ENCODE results near the gene PTPN1.
"Not testable (repeated sequence)": the region's sequence is repeated elsewhere in the genome, so short reads cannot be mapped to it uniquely, and the experiment has no call there.

The PTPN1 gene

GRCh38 chr20:50594591-50595432 is 84.6 kb downstream of the PTPN1 start:
- no peak for DNase-seq

- DNase-seq = no peak
These were observed 85.3 kb downstream of the PTPN1 start for GRCh38 chr20:50595433-50595895.

DNA sequence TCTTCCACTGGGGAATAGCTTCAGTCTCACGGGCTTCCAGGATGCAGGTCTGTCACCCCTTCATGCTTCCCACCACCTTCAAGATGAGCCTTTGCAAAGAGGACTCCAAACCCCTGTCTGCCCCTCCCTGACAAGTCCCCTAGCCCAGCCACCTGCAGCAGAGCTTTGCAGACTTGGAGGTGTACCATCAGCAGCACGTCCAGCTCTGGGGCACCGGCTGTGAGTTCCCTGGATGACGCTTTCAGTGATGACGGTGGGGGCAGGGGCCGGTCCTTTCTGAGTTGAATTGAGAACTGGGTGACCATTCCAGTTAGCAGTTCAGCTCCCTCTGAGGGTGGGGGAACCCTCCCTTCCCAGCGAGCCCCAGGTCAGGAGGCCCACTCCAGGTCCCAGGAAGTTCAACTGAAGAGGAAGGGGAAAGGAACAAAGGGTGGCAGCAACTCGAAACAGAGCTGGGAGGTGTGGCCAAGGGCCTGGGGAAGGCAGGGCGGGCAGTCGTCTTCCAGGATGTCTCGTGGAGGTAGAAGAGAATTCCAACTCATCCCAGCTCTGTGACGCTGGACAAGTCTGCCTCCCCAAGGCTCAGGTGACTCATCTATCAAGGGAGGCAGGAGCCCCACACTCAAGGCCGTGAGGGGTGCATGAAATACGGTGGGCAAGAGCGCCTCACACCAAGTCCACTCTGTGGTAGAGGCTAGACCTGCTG is 86.0 kb downstream of the PTPN1 start:
- no peak for DNase-seq

DNA sequence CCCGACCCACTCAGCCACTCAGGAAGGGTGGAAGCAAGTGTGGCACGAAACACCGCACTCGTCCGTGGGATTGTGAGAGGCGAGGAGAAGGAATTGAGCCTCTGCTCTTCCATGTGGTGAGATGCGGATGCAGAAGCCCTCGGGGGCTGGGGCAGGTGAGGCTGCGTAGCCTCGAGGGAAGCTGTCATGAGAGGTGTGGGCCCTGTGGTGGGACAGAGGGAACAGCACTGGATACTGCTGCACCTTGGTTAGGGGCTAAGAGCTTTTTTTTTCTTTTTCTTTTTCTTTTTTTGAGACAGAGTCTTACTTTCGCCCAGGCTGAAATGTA is 86.5 kb downstream of the PTPN1 start:
- DNase-seq = no peak

DNA sequence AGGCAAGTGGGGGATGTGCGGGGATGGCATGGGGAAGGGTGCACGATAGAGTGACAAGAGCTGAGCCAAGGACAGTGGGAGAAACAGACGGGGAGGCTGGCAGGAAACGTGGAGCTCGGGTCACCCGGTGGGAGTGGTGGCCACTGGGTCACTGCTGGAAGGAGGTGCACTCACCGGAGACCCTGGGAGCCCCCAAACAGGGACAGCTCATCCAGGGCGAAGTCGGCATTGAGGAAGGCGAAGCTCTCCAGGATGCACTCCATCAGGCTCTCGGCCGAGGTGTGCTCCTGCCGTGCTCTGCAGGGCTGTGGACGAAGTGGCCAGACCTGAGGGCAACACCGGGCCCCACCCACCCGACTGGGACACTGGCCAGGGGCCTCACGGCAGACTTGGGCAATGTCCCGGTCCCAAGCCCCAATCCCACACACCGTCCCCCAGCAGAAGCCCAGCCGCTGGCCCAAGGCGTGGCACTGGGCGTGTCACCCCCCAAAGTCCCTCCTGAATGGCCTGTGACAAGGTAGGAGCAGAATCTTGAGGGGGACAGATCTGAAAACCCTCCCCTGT is 87.3 kb downstream of the PTPN1 start:
- DNase-seq = no peak

DNA sequence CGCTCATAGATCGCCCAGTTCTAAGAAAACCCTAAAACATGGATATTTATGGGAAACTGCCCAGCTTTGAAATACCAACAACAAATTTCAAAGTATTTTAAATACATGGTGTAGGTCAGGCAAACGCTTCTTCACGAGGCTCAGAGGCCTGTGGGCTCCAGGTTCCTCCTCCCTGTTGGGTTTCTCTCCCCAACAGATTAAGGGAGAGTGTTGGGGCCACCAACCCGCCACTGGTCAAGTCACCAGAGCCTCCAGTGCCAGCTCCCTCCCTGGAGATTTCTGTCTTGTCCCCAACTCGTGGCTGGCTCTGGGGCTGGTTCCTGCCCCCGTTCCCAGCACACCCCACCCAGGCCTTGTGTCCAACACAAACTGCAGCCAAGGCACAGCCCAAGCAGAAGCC is 87.9 kb downstream of the PTPN1 start:
- no peak for DNase-seq

DNA sequence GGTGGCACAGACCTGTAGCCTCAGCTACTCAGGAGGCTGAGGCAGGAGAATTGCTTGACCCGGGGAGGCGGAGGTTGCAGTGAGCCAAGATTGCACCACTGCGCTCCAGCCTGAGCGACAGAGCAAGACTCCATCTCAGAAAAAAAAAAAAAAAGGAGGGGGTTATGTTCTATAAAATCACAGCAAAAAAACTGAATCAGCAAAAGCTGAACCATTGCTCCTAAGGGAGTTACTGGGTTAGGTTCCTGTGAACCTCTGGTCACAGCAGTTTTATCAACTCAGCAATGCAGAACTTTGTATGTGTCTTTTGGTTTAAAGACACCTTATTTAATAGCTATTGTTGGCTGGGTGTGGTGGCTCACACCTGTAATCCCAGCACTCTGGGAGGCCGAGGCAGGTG is 88.6 kb downstream of the PTPN1 start:
- not testable (repeated sequence) for DNase-seq

GRCh38 chr20:50600281-50600895 is 90.2 kb downstream of the PTPN1 start:
- DNase-seq = no peak

- DNase-seq = no peak
These were observed 91.6 kb downstream of the PTPN1 start for GRCh38 chr20:50601511-50602431.

GRCh38 chr20:50602432-50603088 is 92.4 kb downstream of the PTPN1 start:
- no peak for DNase-seq

DNA sequence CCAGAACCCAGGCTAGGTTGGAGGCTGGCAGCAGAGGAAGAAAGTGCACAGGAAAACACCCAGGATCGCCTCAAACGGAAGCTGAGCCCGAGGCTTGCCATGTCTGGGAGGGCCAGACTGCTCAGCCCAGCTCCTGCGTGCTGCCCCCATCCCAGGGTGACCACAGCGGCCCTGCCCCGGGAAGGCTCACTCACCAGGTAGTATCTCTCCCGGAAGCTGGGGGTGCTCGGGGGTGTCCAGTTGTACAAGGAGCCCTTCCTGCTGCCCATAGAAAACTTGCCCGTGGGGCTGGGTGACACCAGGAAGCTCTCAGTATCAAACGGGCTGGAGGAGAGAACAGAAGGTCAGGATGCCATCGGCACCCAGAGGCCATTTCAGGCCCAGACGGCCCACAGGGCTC is 94.3 kb downstream of the PTPN1 start:
- no peak for DNase-seq

GRCh38 chr20:50605136-50605535 is 95.0 kb downstream of the PTPN1 start:
- no peak for DNase-seq

DNA sequence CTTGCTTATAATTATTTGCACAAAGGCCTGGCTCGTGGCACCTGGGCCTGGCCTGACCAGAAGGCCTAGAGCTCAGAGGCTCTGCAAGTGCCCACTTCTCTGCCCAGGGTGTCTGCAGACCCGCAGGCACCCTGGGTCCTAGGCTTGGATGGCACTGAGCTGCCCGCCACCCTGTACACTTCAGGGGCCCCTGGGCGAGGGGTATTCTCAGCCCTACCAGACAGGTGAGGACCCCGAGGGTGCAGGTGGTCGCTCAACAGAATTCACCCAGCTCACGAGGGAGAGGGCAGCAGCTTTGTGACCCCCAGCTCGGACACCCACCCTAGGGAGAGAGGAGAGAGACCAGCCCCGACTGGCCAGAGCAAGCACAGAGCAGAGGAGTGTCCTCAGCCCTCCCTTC is 97.3 kb downstream of the PTPN1 start:
- DNase-seq = no peak

DNA sequence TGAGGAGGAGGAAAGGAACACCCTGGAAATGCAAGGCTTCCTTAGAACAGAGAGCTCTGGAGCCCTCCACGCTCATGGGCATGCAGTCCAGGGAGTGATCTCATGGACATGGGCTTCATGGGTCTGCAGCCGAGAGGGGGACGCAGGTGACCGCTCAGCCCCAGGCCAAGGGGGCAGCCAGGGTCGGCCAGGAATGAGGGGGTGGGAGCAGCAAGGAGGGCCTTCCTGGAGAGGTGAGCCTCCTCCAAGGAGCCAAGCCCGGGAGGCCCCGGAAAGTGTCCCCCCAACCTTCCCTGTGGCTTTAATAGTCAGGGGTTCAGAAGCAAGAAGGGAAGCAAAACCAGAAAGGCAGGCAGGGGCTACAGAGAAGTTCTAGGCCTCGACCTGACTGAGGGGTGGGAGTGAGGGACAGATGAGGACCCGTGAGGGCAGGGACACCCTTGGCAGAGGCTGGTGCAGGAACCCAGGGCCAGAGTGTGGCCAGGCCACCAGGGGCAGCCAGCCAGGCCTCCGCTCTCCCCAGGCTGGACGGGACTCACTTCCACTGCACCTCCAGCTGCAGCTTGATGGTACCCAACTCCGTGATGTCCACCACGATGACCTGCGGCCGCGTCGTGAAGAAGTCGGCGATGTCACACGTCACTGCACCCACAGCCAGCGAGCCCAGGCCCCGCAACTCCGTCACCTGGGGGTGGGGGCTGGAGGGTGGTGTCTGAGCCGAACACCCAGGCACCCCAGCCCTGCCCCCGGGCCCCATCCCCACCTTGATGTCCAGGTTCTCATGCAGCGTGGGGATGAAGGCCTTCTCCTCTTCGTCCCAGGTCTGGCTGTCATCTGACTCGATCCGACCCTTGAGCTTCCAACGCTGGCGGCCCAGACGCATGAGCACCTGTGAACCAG is 97.9 kb downstream of the PTPN1 start:
- DNase-seq = no peak

DNA sequence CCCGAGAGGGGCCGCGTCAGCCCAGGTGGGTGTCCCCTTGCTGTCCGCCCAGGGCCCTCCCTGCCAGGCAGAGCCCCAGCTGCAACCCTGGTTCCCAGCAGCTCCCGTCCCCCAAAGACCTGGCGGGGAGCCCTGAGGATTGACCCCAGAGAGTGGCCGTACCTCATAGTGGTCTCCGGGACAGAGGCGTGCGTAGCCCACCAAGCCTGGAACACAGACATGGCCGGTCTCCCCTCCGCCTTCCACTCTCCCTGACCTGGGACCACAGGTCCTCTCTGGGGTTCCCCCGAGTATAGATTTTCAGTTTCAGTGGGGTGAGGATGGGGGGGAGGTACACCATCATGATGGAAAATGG is 98.5 kb downstream of the PTPN1 start:
- DNase-seq = no peak

DNA sequence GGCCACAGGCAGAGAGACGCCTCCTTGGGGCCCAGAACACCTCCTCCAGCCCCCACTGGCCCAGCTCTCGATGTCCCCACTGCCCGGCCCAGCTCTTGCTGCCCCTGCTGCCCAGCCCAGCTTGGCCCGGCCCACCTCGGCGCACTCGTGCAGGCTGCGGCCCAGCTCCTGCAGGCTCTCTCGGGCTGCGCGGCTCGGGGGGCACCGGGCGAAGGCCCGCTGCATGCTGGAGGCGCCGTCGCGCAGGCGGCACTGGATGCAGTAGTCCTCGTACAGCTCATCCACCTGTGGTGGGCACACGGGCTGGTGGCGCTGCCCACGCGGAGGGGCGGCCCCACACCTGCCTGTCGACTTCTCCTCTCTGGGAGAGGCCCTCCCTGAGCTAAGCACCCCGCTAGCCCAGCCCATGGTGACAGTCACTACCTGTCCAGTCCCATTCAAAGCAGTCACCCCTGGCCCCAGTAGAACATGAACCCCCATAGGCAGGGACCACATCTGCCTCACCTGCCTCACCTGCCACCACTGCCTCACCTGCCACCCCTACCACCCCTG is 99.3 kb downstream of the PTPN1 start:
- DNase-seq = no peak

GRCh38 chr20:50610212-50610718 is 100.1 kb downstream of the PTPN1 start:
- DNase-seq = no peak

GRCh38 chr20:50611128-50611810 is 101.1 kb downstream of the PTPN1 start:
- DNase-seq = no peak

GRCh38 chr20:50613438-50614169 is 103.4 kb downstream of the PTPN1 start:
- DNase-seq = no peak
